DND-41 (cell line): ENCODE measurements around the gene JPH3.

Experiments
- ATAC-seq: fragments of 200-7000 bp; cut with Tn5 transposase; 3 replicates; pipeline ENCODE4 v1.9.1; 2021; ENCODE audit warnings: low read depth; ENCODE audit not compliant: insufficient read depth
- DNase-seq: peaks from one replicate; pipeline ENCODE4 v3.0.0-alpha.2; 2020
- H2AFZ ChIP-seq: 2 replicates; pipeline ENCODE4 v1.6.0; 2012; ENCODE audit warnings: low read depth, low read length
- H3K27ac ChIP-seq: 2 replicates; pipeline ENCODE4 v1.5.1; 2012; ENCODE audit warnings: low read length, inconsistent platforms
- H3K27me3 ChIP-seq: fragments of 200-600 bp; sonication (generic); 2 replicates; pipeline ENCODE4 v1.6.0; 2012; ENCODE audit warnings: low read length, mild to moderate bottlenecking, inconsistent platforms; ENCODE audit not compliant: insufficient read depth, poor library complexity
- H3K36me3 ChIP-seq: 2 replicates; pipeline ENCODE4 v1.5.1; 2012; ENCODE audit warnings: low read length, inconsistent platforms; ENCODE audit not compliant: insufficient read depth
- H3K4me1 ChIP-seq: 2 replicates; pipeline ENCODE4 v1.5.1; 2012; ENCODE audit warnings: mild to moderate bottlenecking, low read length; ENCODE audit not compliant: insufficient read depth
- H3K4me2 ChIP-seq: 2 replicates; pipeline ENCODE4 v1.6.0; 2012; ENCODE audit warnings: mild to moderate bottlenecking, moderate library complexity, low read length, inconsistent platforms; ENCODE audit not compliant: insufficient read depth
- H3K4me3 ChIP-seq, 2 experiments: fragments of 200-600 bp in 1 of 2; shearing (Covaris generic) in 1 of 2; 2 replicates each; pipeline ENCODE4 v1.5.1; 2012 to 2016; ENCODE audit warnings: inconsistent platforms in 2 of 2, low read length in 2 of 2, mild to moderate bottlenecking in 2 of 2, low read depth in 1 of 2, moderate library complexity in 1 of 2
- H3K79me2 ChIP-seq: 2 replicates; pipeline ENCODE4 v1.6.0; 2012; ENCODE audit warnings: low read length, inconsistent platforms; ENCODE audit not compliant: insufficient read depth
- H3K9ac ChIP-seq: 2 replicates; pipeline ENCODE4 v1.6.0; 2012; ENCODE audit warnings: low read depth, mild to moderate bottlenecking, inconsistent platforms, low read length, moderate library complexity
- H3K9me3 ChIP-seq: 2 replicates; pipeline ENCODE4 v1.5.1; 2012; ENCODE audit warnings: low read length, moderate library complexity, mild to moderate bottlenecking, inconsistent platforms; ENCODE audit not compliant: insufficient read depth, severe bottlenecking
- H4K20me1 ChIP-seq: 2 replicates; pipeline ENCODE4 v1.6.0; 2012; ENCODE audit warnings: low read length; ENCODE audit not compliant: insufficient read depth
- EZH2 ChIP-seq: IDR thresholded peaks from 3 replicates; pipeline ENCODE4 v1.6.1; 2012; ENCODE audit warnings: borderline replicate concordance, low read depth, mild to moderate bottlenecking, moderate library complexity, low read length, inconsistent platforms; ENCODE audit not compliant: severe bottlenecking
- TF ChIP-seq, protein P1 (sequence below): IDR thresholded peaks from 2 replicates; pipeline ENCODE4 v1.5.1; 2012; ENCODE audit warnings: borderline replicate concordance, low read length, moderate library complexity, mild to moderate bottlenecking; ENCODE audit not compliant: poor library complexity, severe bottlenecking; ENCODE audit errors: extremely low read depth

The JPH3 gene

DNA sequence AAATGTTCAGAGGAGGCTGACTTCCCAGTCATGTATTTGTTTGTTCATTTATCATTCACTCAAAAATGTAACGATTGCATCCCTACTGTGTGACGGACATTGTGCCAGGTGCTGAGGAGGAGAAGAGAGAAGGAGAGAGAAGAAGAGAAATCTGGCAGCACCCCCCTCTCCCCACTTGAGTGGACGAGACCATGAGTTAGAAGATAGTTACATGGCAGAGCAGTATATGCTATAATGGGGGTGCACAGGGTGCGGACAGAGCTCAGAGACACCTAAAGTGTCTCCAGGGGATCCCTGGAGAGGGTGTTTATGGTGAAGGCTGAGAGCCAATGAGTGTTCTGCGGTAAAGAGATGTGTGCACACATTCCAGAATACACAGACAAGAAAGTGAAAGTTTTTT, 6.6 kb upstream of the JPH3 start:
- H3K27me3 ChIP-seq = no peaks in the 10 kb centered on the region
- no peaks in the 10 kb centered on the region for H3K9me3 ChIP-seq
- ATAC-seq (no peak), DNase-seq (no peak)
- no peak overlapping the region for H3K4me3 ChIP-seq
- no peaks in the 10 kb centered on the region for H3K36me3 ChIP-seq
- H3K27ac ChIP-seq = no peak overlapping the region
- H3K79me2 ChIP-seq = no peaks in the 10 kb centered on the region
- no peaks in the 10 kb centered on the region for H4K20me1 ChIP-seq
- H3K4me1 ChIP-seq = no peaks in the 10 kb centered on the region
- no peak overlapping the region for H3K9ac ChIP-seq
- TF ChIP-seq EZH2 = no peak
- TF ChIP-seq, protein P1, sequence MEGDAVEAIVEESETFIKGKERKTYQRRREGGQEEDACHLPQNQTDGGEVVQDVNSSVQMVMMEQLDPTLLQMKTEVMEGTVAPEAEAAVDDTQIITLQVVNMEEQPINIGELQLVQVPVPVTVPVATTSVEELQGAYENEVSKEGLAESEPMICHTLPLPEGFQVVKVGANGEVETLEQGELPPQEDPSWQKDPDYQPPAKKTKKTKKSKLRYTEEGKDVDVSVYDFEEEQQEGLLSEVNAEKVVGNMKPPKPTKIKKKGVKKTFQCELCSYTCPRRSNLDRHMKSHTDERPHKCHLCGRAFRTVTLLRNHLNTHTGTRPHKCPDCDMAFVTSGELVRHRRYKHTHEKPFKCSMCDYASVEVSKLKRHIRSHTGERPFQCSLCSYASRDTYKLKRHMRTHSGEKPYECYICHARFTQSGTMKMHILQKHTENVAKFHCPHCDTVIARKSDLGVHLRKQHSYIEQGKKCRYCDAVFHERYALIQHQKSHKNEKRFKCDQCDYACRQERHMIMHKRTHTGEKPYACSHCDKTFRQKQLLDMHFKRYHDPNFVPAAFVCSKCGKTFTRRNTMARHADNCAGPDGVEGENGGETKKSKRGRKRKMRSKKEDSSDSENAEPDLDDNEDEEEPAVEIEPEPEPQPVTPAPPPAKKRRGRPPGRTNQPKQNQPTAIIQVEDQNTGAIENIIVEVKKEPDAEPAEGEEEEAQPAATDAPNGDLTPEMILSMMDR = no peak
- no peak overlapping the region for H2AFZ ChIP-seq
- H3K4me2 ChIP-seq = no peak overlapping the region

DNA sequence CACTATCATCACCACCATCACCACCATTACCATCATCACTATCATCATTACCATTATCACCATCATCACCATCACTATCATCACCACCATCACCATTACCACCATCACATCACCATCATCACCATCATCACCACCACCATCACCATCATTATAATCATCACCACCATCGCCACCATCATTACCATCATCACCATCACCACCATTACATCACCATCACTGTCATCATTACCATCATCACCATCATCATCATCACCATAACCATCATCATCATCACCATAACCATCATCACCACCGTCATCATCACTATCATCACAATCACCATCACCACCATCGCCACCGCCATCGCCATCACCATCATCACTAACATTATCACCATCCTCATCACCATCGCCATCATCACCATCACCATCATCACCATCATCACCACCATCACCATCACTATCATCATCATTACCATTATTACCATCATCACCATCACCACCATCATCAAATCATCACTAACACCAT, 4.9 kb upstream of the JPH3 start:
- H3K9ac ChIP-seq = no peak overlapping the region
- H3K4me1 ChIP-seq = no peaks in the 10 kb centered on the region
- no peaks in the 10 kb centered on the region for H4K20me1 ChIP-seq
- H3K4me2 ChIP-seq = no peak overlapping the region
- H3K9me3 ChIP-seq = no peaks in the 10 kb centered on the region
- no peaks in the 10 kb centered on the region for H3K79me2 ChIP-seq
- no peak overlapping the region for H3K4me3 ChIP-seq
- H3K27me3 ChIP-seq = no peaks in the 10 kb centered on the region
- H2AFZ ChIP-seq = no peak overlapping the region
- DNase-seq (no peak), ATAC-seq (no peak)
- TF ChIP-seq, protein P1 = no peak
- no peak for TF ChIP-seq EZH2
- no peak overlapping the region for H3K27ac ChIP-seq
- H3K36me3 ChIP-seq = no peaks in the 10 kb centered on the region

DNA sequence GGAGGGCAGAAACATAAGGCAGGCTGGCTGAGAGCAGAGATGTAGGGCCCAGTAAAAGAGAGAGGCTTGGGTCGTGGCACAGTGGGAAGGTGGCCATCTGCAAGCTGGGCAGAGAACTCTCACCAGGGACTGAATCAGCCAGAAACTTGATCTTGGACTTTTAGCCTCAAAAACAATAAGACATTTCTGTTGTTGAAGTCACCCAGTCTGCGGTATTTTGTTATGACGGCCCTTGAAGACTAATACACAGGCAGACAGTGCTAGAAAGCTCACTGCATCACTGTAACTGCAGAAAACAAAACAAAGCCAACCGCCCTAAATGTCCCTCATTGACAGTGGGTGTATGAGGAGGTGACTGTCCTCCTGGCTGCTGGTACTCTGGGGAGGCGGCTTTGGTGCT, 3.9 kb upstream of the JPH3 start:
- TF ChIP-seq, protein P1 = no peak
- TF ChIP-seq EZH2 = no peak
- H4K20me1 ChIP-seq = no peaks in the 10 kb centered on the region
- H3K9ac ChIP-seq = no peak overlapping the region
- H3K27me3 ChIP-seq = no peaks in the 10 kb centered on the region
- ATAC-seq = no peak
- no peak for DNase-seq
- H3K9me3 ChIP-seq = no peaks in the 10 kb centered on the region
- no peak overlapping the region for H3K4me3 ChIP-seq
- H2AFZ ChIP-seq = no peak overlapping the region
- no peak overlapping the region for H3K4me2 ChIP-seq
- H3K79me2 ChIP-seq = no peaks in the 10 kb centered on the region
- no peaks in the 10 kb centered on the region for H3K4me1 ChIP-seq
- H3K27ac ChIP-seq = no peak overlapping the region
- H3K36me3 ChIP-seq = no peaks in the 10 kb centered on the region

DNA sequence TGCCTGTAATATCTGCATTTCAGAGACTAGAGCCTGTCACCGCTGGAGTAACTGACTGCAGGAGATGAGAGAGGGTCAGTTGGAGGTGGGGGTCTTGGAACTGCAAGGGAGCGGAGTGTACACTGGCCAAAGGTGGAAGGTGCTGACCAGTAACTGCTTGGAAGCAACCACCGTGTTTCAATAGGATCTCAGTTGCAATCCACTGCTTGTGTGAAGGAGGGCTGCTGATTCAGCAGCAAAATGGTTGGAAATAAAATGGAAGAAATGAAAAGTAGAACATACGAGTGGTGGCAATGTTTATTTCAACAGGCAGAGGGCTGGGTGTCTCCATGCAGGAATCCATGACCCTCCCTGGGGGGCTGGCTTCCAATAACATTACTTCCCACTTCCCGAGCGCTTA, 2.1 kb upstream of the JPH3 start:
- Histone ChIP-seq H4K20me1 (no peaks in the 10 kb centered on the region), H3K27me3 (no peaks in the 10 kb centered on the region)

More for the DNA sequence above, 2.1 kb upstream of the JPH3 start:
- no peaks in the 10 kb centered on the region for H3K9me3 ChIP-seq
- no peak for ATAC-seq
- no peak overlapping the region for H3K27ac ChIP-seq
- no peak overlapping the region for H3K9ac ChIP-seq
- H2AFZ ChIP-seq = no peak overlapping the region
- H3K79me2 ChIP-seq = no peaks in the 10 kb centered on the region
- H3K4me1 ChIP-seq = no peaks in the 10 kb centered on the region
- DNase-seq = no peak
- no peak for TF ChIP-seq EZH2
- TF ChIP-seq, protein P1 = no peak
- no peaks in the 10 kb centered on the region for H3K36me3 ChIP-seq
- H3K4me3 ChIP-seq = no peak overlapping the region
- no peak overlapping the region for H3K4me2 ChIP-seq
